Esophagus muscularis mucosa (tissue), 3 donors: ENCODE results near the gene CD72.

ENCODE experiments used
- EP300 ChIP-seq: sonication (generic); formaldehyde crosslinking; IDR thresholded peaks from one replicate; pipeline ENCODE4 v1.6.1; 2017; ENCODE audit warnings: antibody characterized with exemption
- POLR2AphosphoS5 ChIP-seq, 2 donors: sonication (generic); formaldehyde crosslinking; IDR thresholded peaks; one replicate each; pipeline ENCODE4 v1.6.1; 2017; ENCODE audit warnings: antibody characterized with exemption in 2 of 2

GRCh38 chr9:35599763-35600604 is 18.2 kb downstream of the CD72 start:
- TF ChIP-seq POLR2AphosphoS5 (IDR thresholded peaks at IDR 0.05), result no peak
- TF ChIP-seq EP300, result no peak
